Activated CD4-positive, alpha-beta T cell treated with anti-CD3 and anti-CD28 coated beads, Interleukin-2, amount 10 ng/mL, durations not matched to agents 24 days and 14 days (primary cell): ENCODE measurements around the gene THSD4. TPM values are rescaled to one million over a fixed set of nuclear protein-coding genes. Genes with fewer than 3 reads are reported as not detected.
"Not testable (repeated sequence)": the region's sequence is repeated elsewhere in the genome, so short reads cannot be mapped to it uniquely, and the experiment has no call there.

ENCODE experiments used
- DNase-seq: peaks from one replicate; pipeline ENCODE4 v3.0.0; 2022
- H3K27ac Mint-ChIP-seq: one replicate; pipeline ENCODE4 v1.8.0; 2022; ENCODE audit warnings: mild to moderate bottlenecking, mixed read lengths
- H3K27me3 Mint-ChIP-seq: one replicate; pipeline ENCODE4 v1.8.0; 2022; ENCODE audit warnings: mixed read lengths
- H3K36me3 Mint-ChIP-seq: one replicate; pipeline ENCODE4 v1.8.0; 2022; ENCODE audit warnings: low read depth, mild to moderate bottlenecking, mixed read lengths
- H3K4me1 Mint-ChIP-seq: one replicate; pipeline ENCODE4 v1.8.0; 2021; ENCODE audit warnings: mixed read lengths
- H3K4me3 Mint-ChIP-seq: one replicate; pipeline ENCODE4 v1.8.0; 2022; ENCODE audit warnings: mild to moderate bottlenecking, moderate library complexity, mixed read lengths
- H3K9me3 Mint-ChIP-seq: one replicate; pipeline ENCODE4 v1.8.0; 2021; ENCODE audit warnings: mixed read lengths
- intact Hi-C: fragments of 100-400 bp; cut with micrococcal nuclease; formaldehyde crosslinking; loops from one replicate; pipeline ENCODE4 v1.15.1; 2023
- total RNA-seq: library from RNA; stranded (reverse); gene quantifications from 2 replicates; pipeline ENCODE4 v1.2.3, GENCODE V29; 2022

Gene THSD4
- total RNA-seq, 1 donor from 2014 or later = not detected

DNA sequence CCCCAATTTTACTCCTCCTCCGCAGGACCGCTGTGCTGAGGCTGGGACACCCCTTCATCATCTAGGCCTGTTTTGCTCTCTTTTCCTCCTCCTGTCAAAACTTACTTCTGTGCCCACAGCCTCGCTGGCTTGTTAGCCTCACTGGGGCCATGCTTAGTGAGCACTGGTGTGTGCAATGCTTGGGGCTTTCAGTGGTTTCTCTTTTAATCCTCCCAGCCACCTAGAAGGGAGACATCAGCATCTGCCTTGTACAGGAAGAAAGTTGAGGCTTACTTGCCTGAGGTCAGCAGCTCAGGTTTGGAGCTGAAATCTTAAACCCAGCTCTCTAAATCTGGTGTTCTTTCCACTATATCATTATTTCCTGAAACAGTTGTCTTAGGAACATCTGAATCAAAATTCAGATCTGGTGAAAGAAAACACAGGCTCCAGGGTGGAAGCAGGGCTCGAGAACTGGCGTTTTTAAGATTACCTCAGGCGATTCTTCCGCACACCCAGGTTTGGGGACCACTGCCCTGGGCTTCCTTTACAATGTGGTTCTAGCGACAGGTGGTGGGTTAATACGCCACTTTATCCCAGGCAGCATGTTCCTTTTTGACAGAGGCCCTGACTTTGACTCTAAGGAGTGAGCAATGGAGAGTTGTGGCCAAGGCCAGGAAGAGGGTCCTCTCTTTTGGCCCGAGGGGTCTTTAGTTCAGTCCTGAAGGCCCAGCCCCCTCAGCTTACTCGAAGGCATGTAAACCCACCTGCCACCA is 3.8 kb downstream of the THSD4 start:
- Mint-ChIP-seq H3K27ac (no peak overlapping the region), H3K36me3 (no peaks in the 10 kb centered on the region), H3K4me1 (peaks cover 8% of the 10 kb centered on the region), H3K9me3 (no peaks in the 10 kb centered on the region), H3K4me3 (no peak overlapping the region), H3K27me3 (peaks cover 39% of the 10 kb centered on the region)
- intact Hi-C loops = loop anchor here (10.0 kb wide), 1 partner anchor 226 kb away; no protein-coding TSS in a partner anchor
- DNase-seq = no peak

DNA sequence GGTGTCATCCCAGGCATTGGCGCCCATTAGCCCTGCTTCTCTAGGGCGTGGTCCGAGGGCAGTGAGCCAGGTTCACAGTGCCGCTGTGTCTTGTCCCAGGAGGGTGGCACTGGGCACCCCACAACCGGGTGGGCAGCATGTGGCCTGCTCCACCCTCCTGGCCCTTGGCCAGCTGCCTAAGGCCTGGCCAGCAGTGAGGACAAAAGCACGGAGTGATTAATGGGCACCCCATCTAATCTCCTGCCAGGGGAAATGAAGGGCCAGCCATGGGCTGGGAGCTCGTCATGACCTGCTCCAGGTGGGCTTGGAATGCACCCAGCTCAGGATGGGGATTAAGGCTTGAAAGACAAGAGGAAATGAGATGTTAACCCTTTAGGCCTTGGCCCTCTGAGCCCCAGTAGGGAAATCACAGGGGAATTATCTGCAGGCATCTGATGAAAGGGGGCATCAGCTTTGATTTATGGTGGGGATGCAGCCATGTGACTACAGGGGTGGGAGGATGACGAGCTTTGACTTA is 5.2 kb downstream of the THSD4 start:
- Mint-ChIP-seq H3K27ac (no peak overlapping the region), H3K4me3 (no peak overlapping the region), H3K9me3 (no peaks in the 10 kb centered on the region), H3K27me3 (peaks cover 32% of the 10 kb centered on the region), H3K4me1 (peaks cover 4% of the 10 kb centered on the region), H3K36me3 (no peaks in the 10 kb centered on the region)
- no peak for DNase-seq
- intact Hi-C loops = no loop called here

DNA sequence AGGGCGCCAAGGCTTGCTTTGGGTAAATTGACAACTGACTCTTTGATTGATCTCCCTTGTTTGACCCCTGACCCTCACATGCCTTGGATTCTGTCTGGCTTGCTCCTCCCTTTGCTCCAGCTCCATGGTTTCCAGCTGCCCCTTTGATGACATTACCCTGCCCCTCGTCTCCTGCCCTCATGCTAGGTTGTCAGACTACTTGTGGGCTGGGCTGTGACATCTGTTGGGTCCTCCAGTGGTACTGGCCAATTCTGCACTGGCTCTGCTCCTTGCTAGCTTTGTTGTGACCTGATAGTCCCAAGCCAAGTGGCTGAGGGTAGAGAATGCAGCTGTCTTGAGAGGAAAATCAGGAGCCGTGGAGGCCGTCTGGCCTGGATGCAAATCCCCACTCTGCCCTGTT is 6.2 kb downstream of the THSD4 start:
- no peak overlapping the region for H3K27ac Mint-ChIP-seq
- DNase-seq = no peak
- H3K4me3 Mint-ChIP-seq = no peak overlapping the region
- H3K4me1 Mint-ChIP-seq = peaks cover 2% of the 10 kb centered on the region
- no peaks in the 10 kb centered on the region for H3K36me3 Mint-ChIP-seq
- H3K9me3 Mint-ChIP-seq = no peaks in the 10 kb centered on the region
- intact Hi-C loops = no loop called here
- H3K27me3 Mint-ChIP-seq = peaks cover 27% of the 10 kb centered on the region

DNA sequence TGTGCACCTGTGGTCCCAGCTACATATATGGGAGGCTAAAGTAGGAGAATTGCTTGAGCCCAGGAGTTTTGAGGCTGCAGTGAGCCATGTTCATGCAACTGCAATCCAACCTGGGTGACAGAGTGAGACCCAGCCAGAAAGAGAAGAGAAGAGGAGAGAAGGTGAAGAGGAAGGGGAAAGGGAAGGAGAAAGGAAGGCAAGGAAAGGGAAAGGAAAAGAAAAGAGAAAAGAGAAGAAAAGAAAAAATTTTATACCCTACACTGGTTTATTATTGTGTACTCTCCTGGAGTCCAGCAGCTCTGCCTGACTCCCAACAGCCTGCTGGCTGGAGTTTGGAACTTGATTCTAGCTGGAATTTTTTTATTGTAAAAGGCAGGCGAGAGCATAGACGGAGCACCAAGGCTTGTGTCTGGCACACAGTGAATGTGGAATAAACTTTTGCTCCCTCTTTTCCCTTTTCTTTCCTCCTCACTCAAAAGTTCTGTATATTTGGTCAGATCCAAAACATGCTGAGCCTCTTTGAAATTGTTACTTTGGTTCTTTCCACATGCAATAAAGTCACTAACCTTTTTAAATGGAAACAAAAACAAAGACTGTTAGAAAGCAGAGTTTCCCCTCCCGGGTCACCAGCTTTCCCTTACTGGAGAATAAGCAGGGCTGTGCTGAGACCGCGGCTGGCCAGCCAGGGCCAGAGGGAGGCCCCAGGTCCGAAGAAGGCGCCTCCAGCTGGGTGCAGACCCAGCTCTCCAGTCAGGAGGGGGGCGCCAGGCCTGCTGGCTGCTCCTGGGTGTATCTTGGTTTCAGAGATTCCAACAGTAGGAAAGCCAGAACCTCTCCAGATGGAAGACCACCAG is 9.9 kb downstream of the THSD4 start:
- peaks cover 10% of the 10 kb centered on the region for H3K27me3 Mint-ChIP-seq
- no peak overlapping the region for H3K27ac Mint-ChIP-seq
- H3K4me1 Mint-ChIP-seq = no peaks in the 10 kb centered on the region
- no peaks in the 10 kb centered on the region for H3K9me3 Mint-ChIP-seq
- intact Hi-C loops = no loop called here
- no peak for DNase-seq
- H3K4me3 Mint-ChIP-seq = no peak overlapping the region
- H3K36me3 Mint-ChIP-seq = no peaks in the 10 kb centered on the region

DNA sequence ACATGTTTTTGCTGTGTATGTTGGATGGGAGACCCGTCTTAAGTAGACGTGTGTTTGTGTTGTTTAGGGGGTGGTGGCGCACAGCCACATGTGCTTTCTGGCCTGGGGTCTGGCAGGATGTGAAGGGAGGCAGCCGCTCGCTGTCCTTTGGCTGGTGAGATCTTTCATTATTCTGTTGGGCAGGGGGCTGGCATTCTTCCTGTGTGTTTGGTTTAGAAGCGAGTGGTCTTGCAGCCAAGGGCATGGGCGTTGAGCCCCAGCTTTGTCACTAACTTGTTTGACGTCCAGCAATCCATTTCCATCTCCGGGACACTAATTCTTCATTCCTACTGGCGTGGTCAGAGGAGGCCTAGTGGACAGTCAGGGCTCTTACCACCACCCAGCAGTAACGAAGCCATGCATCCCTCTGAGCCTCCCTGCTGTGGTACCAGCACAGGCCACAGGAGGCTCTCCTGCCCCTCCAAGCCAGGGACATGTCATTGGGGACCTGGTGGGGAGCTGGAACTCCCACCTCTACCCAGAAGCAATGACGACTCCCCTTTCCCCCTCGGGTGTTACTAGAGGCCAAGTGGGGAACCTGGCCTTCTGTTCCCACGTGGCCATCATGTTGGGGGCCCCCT is 10.7 kb downstream of the THSD4 start:
- Mint-ChIP-seq H3K9me3 (no peaks in the 10 kb centered on the region), H3K4me3 (no peak overlapping the region), H3K4me1 (no peaks in the 10 kb centered on the region), H3K27ac (no peak overlapping the region), H3K27me3 (peaks cover 10% of the 10 kb centered on the region), H3K36me3 (no peaks in the 10 kb centered on the region)
- no peak for DNase-seq
- intact Hi-C loops = no loop called here

DNA sequence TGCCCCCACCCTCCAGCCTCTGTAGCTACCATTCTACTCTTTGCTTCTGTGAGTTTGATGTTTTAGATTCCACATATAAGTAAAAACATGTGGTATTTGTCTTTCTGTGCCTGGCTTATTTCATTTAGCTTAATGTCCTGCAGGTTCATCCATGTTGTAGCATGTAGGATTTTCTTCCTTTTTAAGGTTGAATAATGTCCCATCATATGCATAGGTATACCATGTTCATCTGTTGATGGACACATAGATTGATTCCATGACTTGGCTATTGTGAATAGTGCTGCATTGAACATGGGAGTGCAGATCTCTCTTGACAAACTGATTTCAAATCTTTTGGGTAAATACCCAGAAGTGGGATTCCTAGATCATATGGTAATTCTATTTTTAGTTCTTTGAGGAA is 11.8 kb downstream of the THSD4 start:
- no peaks in the 10 kb centered on the region for H3K36me3 Mint-ChIP-seq
- intact Hi-C loops = no loop called here
- DNase-seq = no peak
- no peaks in the 10 kb centered on the region for H3K4me1 Mint-ChIP-seq
- H3K9me3 Mint-ChIP-seq = no peaks in the 10 kb centered on the region
- no peak overlapping the region for H3K27ac Mint-ChIP-seq
- H3K27me3 Mint-ChIP-seq = peaks cover 10% of the 10 kb centered on the region
- H3K4me3 Mint-ChIP-seq = no peak overlapping the region

DNA sequence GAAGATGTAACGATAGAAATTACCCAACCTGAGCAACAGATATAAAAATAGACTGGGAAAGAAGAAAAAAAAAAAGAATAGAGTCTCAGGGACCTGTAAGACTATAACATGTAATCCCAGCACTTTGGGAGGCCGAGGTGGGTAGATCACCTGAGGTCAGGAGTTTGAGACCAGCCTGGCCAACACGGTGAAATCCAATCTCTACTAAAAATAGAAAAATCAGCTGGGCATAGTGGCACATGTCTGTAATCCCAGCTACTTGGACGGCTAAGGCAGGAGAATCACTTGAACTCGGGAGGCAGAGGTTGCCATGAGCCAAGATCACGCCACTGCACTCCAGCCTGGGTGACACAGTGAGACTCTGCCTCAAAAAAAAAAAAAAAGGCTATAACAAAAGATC is 12.9 kb downstream of the THSD4 start:
- DNase-seq, intact Hi-C loops, H3K4me1 Mint-ChIP-seq, H3K27ac Mint-ChIP-seq, H3K4me3 Mint-ChIP-seq, H3K9me3 Mint-ChIP-seq, H3K36me3 Mint-ChIP-seq: not testable (repeated sequence)
- H3K27me3 Mint-ChIP-seq = peaks cover 13% of the 10 kb centered on the region

DNA sequence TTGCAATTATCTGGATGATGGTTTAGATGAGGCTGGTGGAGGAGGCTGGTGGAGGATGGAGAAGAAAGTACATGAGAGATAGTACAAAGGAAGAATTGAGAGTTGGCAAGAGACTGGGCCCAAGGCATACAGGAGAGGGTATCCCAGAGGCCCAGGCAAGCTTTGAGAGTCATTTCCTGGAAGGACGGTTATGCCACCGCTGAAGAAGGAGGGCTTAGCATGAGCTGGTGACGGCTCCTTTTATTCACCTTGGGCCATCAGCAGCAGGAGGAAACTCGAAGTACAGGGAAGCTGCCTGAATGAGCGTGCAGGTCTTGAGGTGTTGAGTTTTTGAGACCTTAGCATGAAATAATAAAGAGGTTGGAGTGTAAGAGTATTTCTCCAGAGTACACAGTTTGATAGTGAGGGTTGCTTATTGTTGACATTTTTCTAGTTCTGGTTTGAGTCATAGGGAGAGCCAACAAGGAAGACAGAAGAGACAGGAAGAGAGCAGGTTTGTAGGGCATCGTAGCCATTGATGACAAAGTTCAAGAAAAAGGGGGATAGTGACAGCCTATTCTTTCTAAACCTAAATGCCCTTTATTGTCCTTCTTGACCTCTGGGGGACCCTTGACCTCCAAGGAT is 13.8 kb downstream of the THSD4 start:
- H3K27ac Mint-ChIP-seq = no peak overlapping the region
- intact Hi-C loops = no loop called here
- no peak for DNase-seq
- no peaks in the 10 kb centered on the region for H3K4me1 Mint-ChIP-seq
- no peaks in the 10 kb centered on the region for H3K9me3 Mint-ChIP-seq
- no peak overlapping the region for H3K4me3 Mint-ChIP-seq
- H3K27me3 Mint-ChIP-seq = peaks cover 11% of the 10 kb centered on the region
- H3K36me3 Mint-ChIP-seq = no peaks in the 10 kb centered on the region

DNA sequence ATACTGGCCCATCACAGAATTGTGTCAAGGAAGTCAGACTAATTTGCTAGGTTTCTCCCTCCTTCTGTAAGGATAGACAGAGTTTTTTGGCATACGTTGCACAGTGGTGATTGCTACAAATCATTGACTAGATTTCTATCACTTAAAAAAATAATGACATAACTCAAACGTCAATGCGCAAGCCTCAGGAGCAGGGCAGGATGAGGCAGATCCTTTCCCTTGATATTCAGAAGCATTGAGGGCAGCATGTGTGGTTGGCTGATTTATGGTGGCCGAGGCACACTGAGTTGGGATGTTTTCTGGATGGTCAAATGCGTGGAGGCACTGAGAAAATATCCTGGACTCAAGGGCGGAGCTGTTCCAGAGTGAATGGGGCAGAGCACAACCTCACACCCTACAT is 14.4 kb downstream of the THSD4 start:
- intact Hi-C loops = no loop called here
- Mint-ChIP-seq H3K27ac (no peak overlapping the region), H3K4me3 (no peak overlapping the region), H3K9me3 (no peaks in the 10 kb centered on the region), H3K27me3 (peaks cover 11% of the 10 kb centered on the region), H3K4me1 (no peaks in the 10 kb centered on the region), H3K36me3 (no peaks in the 10 kb centered on the region)
- DNase-seq = no peak

DNA sequence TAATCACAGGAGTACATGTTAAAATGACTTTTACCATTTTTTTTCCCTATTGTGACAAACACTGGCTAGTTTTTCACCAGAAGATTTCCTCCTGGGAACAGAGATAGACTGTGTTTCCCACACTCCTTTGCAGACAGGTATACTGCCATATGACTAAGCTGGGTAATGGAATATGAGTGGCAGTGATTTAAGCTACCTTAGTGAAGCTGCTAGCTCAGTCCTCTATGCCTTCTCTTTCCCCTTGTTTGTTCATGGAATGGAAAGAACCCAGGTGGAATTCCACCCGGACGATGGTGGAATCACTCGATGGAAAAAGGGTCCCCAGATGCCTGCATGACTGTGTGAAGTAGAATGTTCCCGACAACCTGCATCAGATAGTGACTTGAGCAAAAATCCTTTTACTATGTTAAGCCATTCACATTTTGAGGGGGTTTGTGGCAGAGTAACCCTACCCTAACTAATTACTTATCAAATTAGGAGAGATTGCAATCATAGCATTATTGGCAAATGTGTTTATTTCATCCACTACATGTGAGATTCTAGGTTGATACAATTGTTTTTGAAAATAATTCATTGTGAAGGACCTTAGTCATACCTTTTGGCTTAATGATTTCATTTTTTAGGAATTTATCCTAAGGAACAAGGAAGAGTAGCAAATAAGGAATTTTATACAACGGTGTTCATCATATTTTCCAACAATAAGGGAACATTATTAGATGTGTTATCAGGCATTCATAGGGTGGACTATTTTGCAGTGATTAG is 16.5 kb downstream of the THSD4 start:
- Mint-ChIP-seq H3K9me3 (no peaks in the 10 kb centered on the region), H3K27ac (no peak overlapping the region), H3K27me3 (peaks cover 11% of the 10 kb centered on the region), H3K36me3 (no peaks in the 10 kb centered on the region), H3K4me3 (no peak overlapping the region), H3K4me1 (no peaks in the 10 kb centered on the region)
- intact Hi-C loops = no loop called here
- no peak for DNase-seq

DNA sequence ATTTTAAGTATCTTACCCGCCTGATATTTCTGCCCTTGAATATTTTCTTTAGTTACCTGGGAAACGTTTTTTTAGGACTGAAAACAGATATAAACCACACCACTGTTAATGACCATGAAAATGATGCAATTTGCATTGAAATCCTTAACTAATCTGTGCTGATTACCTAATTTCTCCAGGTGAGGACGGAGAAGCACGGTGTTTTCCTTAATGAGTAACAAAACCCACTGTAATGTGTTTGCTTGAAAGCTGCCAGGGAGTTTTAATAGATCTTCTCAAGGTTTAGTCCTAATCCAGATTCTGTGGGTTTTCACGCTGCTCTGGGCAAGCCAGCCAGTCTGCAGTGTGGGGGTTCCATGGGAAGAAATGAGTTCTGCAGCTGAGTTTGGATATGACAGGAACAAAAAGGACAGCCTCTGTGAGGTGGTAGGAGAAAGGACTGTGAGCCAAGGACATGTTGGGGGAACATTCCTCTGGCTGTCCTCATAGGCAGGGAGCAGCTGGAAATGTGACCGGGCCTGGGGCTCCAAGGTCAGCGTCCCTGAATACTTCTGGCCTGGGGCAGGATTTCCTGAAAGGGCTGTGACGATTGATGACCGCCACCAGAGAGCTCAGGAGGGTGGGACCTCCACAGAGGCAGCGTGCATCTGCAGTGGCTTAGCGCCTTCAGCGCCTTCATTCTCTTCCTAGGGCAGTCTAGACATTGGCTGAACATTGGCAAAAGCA is 18.6 kb downstream of the THSD4 start:
- no peak for DNase-seq
- peaks cover 4% of the 10 kb centered on the region for H3K27me3 Mint-ChIP-seq
- H3K4me1 Mint-ChIP-seq = no peaks in the 10 kb centered on the region
- no peaks in the 10 kb centered on the region for H3K9me3 Mint-ChIP-seq
- no peak overlapping the region for H3K4me3 Mint-ChIP-seq
- no peaks in the 10 kb centered on the region for H3K36me3 Mint-ChIP-seq
- no peak overlapping the region for H3K27ac Mint-ChIP-seq
- intact Hi-C loops = no loop called here

DNA sequence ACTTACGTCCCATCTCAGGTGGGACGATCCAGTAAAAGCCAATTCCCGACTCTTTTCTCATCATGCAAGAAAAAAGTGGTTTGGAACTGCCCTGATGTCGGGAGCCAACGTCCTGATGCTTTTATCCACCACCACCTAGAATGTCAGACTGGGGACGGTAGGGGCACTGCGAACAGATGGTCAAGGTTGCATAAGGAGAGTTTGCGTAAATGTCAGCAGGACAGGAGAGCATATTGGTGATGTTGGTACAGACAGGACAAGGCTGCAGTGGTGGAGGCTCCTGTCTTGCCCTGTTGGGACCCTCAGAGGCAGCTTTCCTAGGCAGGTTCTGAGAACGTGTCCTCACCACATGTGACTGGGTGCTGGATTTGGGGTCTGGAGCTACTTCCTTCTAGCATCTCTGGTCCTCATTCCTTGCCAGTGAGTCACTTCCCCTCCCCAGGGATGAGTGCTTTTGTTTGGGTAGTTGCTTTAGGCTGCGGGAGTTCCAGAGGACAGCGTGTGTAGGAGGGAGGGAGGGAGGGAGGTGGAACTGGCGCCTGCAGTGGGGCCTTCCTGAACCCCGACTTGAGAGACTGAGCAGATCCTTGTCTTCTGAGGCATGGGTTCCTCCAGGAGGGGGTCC is 21.0 kb downstream of the THSD4 start:
- H3K4me3 Mint-ChIP-seq = no peak overlapping the region
- no peaks in the 10 kb centered on the region for H3K9me3 Mint-ChIP-seq
- intact Hi-C loops = no loop called here
- DNase-seq = no peak
- H3K27ac Mint-ChIP-seq = no peak overlapping the region
- H3K4me1 Mint-ChIP-seq = no peaks in the 10 kb centered on the region
- H3K27me3 Mint-ChIP-seq = peaks cover 4% of the 10 kb centered on the region
- no peaks in the 10 kb centered on the region for H3K36me3 Mint-ChIP-seq
